Right lobe of liver (tissue), 4 donors: ENCODE results near the gene FADS1.

ENCODE experiments used
- CTCF ChIP-seq, 4 donors: fragments of 200-600 bp in 3 of 4; fragments of 450-650 bp in 1 of 4; IDR thresholded peaks; one replicate each; pipeline versions ENCODE4 v1.5.1 to v1.8.0; 2016 to 2022; ENCODE audit warnings: antibody characterized with exemption in 4 of 4, mild to moderate bottlenecking in 2 of 4
- POLR2A ChIP-seq: fragments of 450-650 bp; IDR thresholded peaks from one replicate; pipeline ENCODE4 v1.6.1; 2017; ENCODE audit warnings: antibody characterized with exemption, mild to moderate bottlenecking
- donor health status: DM: no; HTN: no; CAD: no.
- donor health status: DM: no; HTN: no; CAD: no.
- donor health status: DM: no; HTN: yes; CAD: no.

- TF ChIP-seq CTCF (IDR thresholded peaks at IDR 0.05), result no peak
- TF ChIP-seq POLR2A, result no peak
Observed at GRCh38 chr11:61846362-61847020, 29.7 kb upstream of the FADS1 start.
